ENCODE results near the gene CASP6.

DNA sequence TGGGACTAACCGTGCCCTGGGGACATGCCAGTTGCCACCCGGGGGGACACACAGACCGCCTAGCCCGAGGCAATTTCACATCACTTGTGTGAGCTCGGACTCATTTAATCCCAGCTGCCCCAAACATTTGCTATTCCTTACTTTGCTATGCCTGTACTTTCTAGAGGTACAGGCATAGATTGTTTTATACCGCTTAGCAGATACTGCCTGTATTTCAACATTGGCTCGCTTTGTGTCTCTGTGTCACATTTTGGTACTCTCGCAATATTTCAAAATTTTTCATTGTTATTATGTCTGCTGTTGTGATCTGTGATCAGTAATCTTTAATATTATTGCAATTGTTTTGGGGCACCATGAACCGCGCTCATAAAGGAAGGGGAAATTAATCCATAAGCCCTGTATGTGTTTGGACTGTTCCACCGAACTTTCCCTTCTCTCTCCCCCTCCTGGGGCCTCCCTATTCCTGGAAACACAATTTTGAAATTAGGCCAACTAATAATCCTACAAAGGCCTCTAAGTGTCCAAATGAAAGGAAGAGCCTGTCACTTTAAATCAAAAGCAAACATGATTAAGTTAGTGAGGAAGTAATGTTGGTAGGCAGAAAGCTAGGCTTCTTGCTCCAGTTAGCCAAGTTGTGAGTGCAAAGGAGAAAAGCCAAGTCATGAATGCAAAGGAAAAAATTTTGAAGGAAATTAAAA, 568 bp upstream of the CASP6 start:
- TF ChIP-seq, protein P1, sequence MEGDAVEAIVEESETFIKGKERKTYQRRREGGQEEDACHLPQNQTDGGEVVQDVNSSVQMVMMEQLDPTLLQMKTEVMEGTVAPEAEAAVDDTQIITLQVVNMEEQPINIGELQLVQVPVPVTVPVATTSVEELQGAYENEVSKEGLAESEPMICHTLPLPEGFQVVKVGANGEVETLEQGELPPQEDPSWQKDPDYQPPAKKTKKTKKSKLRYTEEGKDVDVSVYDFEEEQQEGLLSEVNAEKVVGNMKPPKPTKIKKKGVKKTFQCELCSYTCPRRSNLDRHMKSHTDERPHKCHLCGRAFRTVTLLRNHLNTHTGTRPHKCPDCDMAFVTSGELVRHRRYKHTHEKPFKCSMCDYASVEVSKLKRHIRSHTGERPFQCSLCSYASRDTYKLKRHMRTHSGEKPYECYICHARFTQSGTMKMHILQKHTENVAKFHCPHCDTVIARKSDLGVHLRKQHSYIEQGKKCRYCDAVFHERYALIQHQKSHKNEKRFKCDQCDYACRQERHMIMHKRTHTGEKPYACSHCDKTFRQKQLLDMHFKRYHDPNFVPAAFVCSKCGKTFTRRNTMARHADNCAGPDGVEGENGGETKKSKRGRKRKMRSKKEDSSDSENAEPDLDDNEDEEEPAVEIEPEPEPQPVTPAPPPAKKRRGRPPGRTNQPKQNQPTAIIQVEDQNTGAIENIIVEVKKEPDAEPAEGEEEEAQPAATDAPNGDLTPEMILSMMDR (IDR thresholded peaks at IDR 0.05), result no peak
- no peak for TF ChIP-seq POLR2A (IDR thresholded peaks at IDR 0.05)

Data from uterus (tissue), 2 donors.